Neutrophil (primary cell): Measurements from ENCODE around the gene MYEOV.

ENCODE experiments used
- H3K27ac ChIP-seq: fragments of 200-600 bp; sonication (generic); 2 replicates; pipeline ENCODE4 v1.5.1; 2016; ENCODE audit warnings: mild to moderate bottlenecking, moderate library complexity
- H3K27me3 ChIP-seq: fragments of 200-600 bp; sonication (generic); 2 replicates; pipeline ENCODE4 v1.6.0; 2016; ENCODE audit warnings: mild to moderate bottlenecking
- H3K36me3 ChIP-seq: fragments of 200-600 bp; sonication (generic); 2 replicates; pipeline ENCODE4 v1.5.1; 2017
- H3K4me1 ChIP-seq, 2 experiments: fragments of 200-600 bp in 1 of 2; sonication (generic) in 1 of 2; 1 replicate in 1 of 2; 2 replicates in 1 of 2; pipeline versions ENCODE4 v1.5.1 to v1.6.1; 2013 to 2016; ENCODE audit warnings: low read depth in 1 of 2, low read length in 1 of 2, mild to moderate bottlenecking in 1 of 2, moderate library complexity in 1 of 2; ENCODE audit not compliant: control insufficient read depth in 1 of 2, insufficient read depth in 1 of 2
- H3K4me3 ChIP-seq, 2 experiments: fragments of 200-600 bp in 1 of 2; sonication (generic) in 1 of 2; 1 replicate in 1 of 2; 2 replicates in 1 of 2; pipeline ENCODE4 v1.5.1; 2013 to 2016; ENCODE audit warnings: low read depth in 1 of 2, low read length in 1 of 2, mild to moderate bottlenecking in 1 of 2, moderate library complexity in 1 of 2
- H3K9me3 ChIP-seq: fragments of 200-600 bp; sonication (generic); 2 replicates; pipeline ENCODE4 v1.5.1; 2016
- TF ChIP-seq, protein P1 (sequence below): fragments of 200-600 bp; sonication (generic); IDR thresholded peaks from 2 replicates; pipeline ENCODE4 v1.5.1; 2016; ENCODE audit warnings: antibody characterized with exemption

The MYEOV gene

DNA sequence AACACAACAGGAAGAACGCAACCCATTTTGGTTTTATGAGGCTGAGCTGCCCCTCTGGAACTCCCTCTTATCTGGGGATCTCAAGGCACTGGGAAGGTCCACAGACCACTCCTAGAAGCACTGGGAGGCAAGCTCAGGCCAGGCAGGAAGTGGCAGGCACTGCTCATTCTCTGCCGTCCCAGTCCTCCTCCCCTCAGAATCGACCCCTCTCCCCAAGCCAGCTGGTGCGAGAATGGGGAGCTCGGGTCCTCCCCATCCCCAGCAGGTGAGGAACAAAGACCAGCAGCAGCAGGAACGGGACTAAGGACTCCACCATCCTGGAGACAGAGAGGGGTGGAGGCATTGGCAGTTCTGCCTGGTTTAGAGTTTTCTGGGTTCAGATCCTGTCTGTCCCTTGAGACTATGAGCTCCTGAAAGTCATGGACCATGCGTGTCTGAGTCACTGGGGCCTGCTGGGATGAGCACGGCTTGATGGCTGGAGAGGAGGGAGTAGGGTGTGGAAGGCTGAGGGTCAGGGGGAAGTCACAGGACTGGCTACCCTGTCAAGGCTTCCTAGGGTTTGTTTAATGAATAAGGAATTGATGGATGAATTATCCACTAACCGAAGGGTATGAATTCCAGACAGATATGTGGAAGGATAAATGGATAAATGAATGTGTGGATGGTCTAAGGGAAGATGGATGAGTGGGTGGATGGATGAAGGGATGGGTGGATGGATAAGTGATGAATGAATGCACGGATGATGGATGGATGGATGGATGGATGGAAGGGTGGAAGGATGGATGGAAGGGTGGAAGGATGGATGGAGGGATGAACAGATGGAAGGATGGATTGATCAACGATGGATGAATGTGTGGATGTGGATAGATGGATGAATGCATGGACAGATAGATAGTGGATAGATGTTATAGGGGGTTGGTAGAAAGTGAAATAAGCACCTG lies 6.4 kb downstream of the MYEOV start:
- H3K4me1 ChIP-seq: peaks cover 37 to 51% of the 10 kb centered on the region in 2 experiments
- no peak overlapping the region for H3K4me3 ChIP-seq
- no peak overlapping the region for H3K27ac ChIP-seq
- H3K27me3 ChIP-seq: no peaks in the 10 kb centered on the region
- no peaks in the 10 kb centered on the region for H3K9me3 ChIP-seq
- TF ChIP-seq, protein P1, sequence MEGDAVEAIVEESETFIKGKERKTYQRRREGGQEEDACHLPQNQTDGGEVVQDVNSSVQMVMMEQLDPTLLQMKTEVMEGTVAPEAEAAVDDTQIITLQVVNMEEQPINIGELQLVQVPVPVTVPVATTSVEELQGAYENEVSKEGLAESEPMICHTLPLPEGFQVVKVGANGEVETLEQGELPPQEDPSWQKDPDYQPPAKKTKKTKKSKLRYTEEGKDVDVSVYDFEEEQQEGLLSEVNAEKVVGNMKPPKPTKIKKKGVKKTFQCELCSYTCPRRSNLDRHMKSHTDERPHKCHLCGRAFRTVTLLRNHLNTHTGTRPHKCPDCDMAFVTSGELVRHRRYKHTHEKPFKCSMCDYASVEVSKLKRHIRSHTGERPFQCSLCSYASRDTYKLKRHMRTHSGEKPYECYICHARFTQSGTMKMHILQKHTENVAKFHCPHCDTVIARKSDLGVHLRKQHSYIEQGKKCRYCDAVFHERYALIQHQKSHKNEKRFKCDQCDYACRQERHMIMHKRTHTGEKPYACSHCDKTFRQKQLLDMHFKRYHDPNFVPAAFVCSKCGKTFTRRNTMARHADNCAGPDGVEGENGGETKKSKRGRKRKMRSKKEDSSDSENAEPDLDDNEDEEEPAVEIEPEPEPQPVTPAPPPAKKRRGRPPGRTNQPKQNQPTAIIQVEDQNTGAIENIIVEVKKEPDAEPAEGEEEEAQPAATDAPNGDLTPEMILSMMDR: no peak
- no peaks in the 10 kb centered on the region for H3K36me3 ChIP-seq

DNA sequence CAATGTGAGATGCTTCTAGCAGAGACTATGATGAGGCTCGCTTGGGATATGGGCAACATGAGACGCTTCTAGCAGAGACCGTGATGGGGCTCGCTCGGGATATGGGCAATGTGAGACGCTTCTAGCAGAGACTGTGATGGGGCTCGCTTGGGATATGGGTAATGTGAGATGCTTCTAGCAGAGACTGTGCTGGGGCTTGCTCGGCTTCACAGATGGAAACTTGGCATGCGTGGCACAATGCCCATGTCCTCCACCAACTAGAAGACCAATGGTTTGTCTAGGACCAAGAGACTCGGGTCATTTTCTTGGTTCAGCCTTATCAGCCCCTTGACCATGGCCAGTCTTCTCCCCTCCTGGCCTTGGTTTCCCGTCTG lies 7.1 kb downstream of the MYEOV start:
- Histone ChIP-seq H3K36me3 (no peaks in the 10 kb centered on the region), H3K9me3 (no peaks in the 10 kb centered on the region), H3K27me3 (no peaks in the 10 kb centered on the region), H3K4me1 (peaks cover 34 to 44% of the 10 kb centered on the region in 2 experiments), H3K4me3 (no peak overlapping the region), H3K27ac (no peak overlapping the region)
- TF ChIP-seq, protein P1: no peak

DNA sequence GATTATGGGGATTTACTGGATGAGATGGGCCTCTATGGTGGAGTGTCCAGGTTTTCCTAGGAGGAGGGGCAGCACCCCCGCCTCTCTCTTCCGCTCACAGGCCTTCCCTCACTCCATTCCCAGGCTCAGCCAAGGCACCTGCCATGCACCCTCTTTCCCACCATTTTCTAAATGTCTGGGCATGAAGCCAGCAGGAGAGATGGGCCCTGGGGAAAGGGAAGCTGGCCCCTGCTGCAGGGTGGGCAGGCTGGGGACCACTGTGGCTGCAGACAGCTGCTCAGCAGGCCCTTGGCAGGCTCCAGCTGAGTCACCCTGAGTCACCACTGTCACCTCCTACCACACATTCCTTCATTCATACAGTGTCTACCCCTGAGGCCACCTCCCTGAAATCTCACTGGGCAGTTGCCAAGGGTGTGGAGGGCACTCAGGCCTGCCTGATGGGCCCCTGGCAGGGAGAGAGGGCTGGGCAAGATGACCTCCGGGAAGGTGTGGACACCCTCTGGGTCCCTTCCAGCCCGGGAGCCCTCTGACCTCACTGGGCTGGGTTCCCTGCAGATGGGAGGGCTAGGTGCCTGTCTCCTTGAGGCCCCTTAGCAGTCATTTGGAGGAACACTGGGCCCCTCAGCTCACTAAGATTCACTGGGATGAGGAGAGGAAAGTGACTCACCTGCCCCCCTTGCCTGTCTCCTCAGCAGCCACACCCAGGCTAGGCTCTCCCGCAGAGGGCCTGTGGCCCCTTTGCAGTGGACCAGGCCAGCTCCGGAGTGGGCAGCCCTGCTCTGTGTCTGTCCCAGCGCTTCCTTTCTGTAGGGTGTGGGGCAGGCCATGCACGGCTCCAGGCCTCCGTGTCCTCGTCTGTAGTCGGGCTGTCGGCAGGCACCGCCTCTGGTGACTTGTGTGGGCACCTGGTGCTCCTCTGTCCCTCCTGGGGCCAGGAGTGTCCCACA lies 7.8 kb downstream of the MYEOV start:
- peaks cover 27 to 37% of the 10 kb centered on the region in 2 experiments for H3K4me1 ChIP-seq
- no peaks in the 10 kb centered on the region for H3K27me3 ChIP-seq
- H3K36me3 ChIP-seq: no peaks in the 10 kb centered on the region
- TF ChIP-seq, protein P1: no peak
- no peaks in the 10 kb centered on the region for H3K9me3 ChIP-seq
- H3K27ac ChIP-seq: no peak overlapping the region
- H3K4me3 ChIP-seq: no peak overlapping the region

DNA sequence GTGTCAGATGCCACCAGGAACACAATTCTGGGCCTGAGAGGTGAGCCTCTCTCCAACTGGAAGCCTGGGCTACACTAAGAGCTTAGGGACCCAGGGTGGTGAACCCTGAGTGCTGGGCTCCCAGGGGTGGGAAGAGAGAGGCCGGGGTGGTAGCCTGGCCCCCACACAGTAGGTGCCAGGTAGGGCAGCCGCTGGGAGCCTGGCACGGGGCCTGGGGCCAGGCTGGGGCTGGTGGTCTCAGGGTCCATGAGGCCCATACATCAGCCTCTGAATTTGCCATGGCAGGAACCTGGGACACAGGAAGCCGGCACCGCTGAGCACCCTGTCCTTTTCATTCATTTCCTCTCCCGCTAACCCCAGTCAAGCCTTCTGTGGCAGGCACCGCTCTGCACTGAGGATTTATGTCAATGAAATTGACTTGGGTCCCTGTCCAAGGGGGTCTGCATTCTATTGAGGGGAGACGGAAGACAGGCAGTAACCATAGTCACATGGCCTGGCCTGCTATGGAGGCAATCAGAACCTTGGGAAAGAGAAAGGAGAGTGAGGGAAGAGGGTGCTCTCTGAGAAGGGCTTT lies 8.6 kb downstream of the MYEOV start:
- H3K9me3 ChIP-seq: no peaks in the 10 kb centered on the region
- no peak overlapping the region for H3K4me3 ChIP-seq
- peaks cover 19 to 29% of the 10 kb centered on the region in 2 experiments for H3K4me1 ChIP-seq
- H3K27me3 ChIP-seq: no peaks in the 10 kb centered on the region
- TF ChIP-seq, protein P1: no peak
- H3K27ac ChIP-seq: no peak overlapping the region
- no peaks in the 10 kb centered on the region for H3K36me3 ChIP-seq

DNA sequence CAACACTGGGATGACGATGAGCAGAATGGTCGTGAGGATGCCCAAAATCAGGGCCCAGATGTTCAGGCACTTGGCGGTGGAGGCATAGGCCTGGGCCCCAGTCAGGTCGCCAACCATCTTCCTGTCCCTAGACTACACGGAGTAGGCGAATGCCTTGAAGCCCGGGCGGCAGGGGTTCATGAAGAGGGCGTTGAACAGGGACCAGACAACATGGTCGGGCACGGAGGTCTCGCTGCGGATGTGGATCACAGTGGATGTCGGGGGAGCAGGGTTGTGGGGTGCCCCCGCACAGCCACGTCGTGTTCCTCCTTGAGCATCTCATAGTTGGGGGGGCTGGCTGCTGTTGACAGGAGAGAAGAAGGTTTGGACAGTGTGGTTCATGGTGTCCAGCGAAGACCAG lies 9.5 kb downstream of the MYEOV start:
- Histone ChIP-seq H3K27me3 (no peaks in the 10 kb centered on the region), H3K4me3 (no peak overlapping the region), H3K9me3 (no peaks in the 10 kb centered on the region), H3K27ac (no peak overlapping the region), H3K4me1 (peaks cover 10 to 20% of the 10 kb centered on the region in 2 experiments), H3K36me3 (no peaks in the 10 kb centered on the region)
- TF ChIP-seq, protein P1: no peak
